Choroid plexus epithelial cell (primary cell): Measurements from ENCODE around the gene TTC31.
A peak's percentile ranks its signal among the peaks of the same experiment; 100 is the strongest.

Experiments used
- DNase-seq: peaks from one replicate; pipeline ENCODE4 v3.0.0-alpha.2; 2010; ENCODE audit warnings: low read depth
- H3K4me3 ChIP-seq: 2 replicates; pipeline ENCODE4 v1.5.1; 2011; ENCODE audit warnings: low read depth, mild to moderate bottlenecking, control low read depth, low read length, moderate library complexity
- CTCF ChIP-seq: conservative IDR thresholded peaks from 2 replicates; pipeline ENCODE4 v1.5.1; 2011; ENCODE audit warnings: low read depth, mild to moderate bottlenecking, control low read depth, inconsistent platforms, low read length, moderate library complexity

Gene TTC31

GRCh38 chr2:74522516-74522915 lies 39.6 kb downstream of the TTC31 start:
- no peak overlapping the region for H3K4me3 ChIP-seq
- no peak for TF ChIP-seq CTCF
- DNase-seq, result no peak

- no peak for DNase-seq
- H3K4me3 ChIP-seq, result no peak overlapping the region
- no peak for TF ChIP-seq CTCF
Measured at GRCh38 chr2:74524005-74524404, 41.1 kb downstream of the TTC31 start.

- no peak overlapping the region for H3K4me3 ChIP-seq
- TF ChIP-seq CTCF, result no peak
- DNase-seq, result no peak
Measured at GRCh38 chr2:74524955-74525716, 42.3 kb downstream of the TTC31 start.

- no peak for TF ChIP-seq CTCF
- no peak within 1 kb of the TSS for H3K4me3 ChIP-seq
- DNase-seq, result peak; percentile 46
Measured at GRCh38 chr2:74525717-74526648, 43.1 kb downstream of the TTC31 start, which contains the start of gene DQX1. DQX1 (minus strand) TSS chr2:74526231; CDS start chr2:74525729, 502 bp downstream.

- DNase-seq, result no peak
- H3K4me3 ChIP-seq, result no peak overlapping the region
- TF ChIP-seq CTCF, result no peak
Measured at GRCh38 chr2:74526649-74527230, 43.9 kb downstream of the TTC31 start.

- no peak for DNase-seq
- TF ChIP-seq CTCF, result no peak
- H3K4me3 ChIP-seq, result no peak overlapping the region
Measured at GRCh38 chr2:74527741-74528140, 44.9 kb downstream of the TTC31 start.
